ENCODE measurements around the gene MAGI2.

- TF ChIP-seq PPARA (CRISPR knock-in tag; IDR thresholded peaks at IDR 0.05; ENCODE audit: borderline replicate concordance) (no peak), ZFP3 (CRISPR knock-in tag; IDR thresholded peaks at IDR 0.05) (no peak), ESRRG (CRISPR knock-in tag; IDR thresholded peaks at IDR 0.05) (no peak), GLIS3 (CRISPR knock-in tag; IDR thresholded peaks at IDR 0.05) (no peak), ISL1 (CRISPR knock-in tag; IDR thresholded peaks at IDR 0.05) (no peak), CSDC2 (CRISPR knock-in tag; IDR thresholded peaks at IDR 0.05) (no peak), ARNTL (CRISPR knock-in tag; IDR thresholded peaks at IDR 0.05; ENCODE audit: borderline replicate concordance, low read depth) (no peak), TOX (CRISPR knock-in tag; IDR thresholded peaks at IDR 0.05; ENCODE audit: borderline replicate concordance) (no peak), RARB (CRISPR knock-in tag; IDR thresholded peaks at IDR 0.05) (no peak), ZNF565 (CRISPR knock-in tag; conservative IDR thresholded peaks at IDR 0.05; ENCODE audit: low read depth) (no peak), ZNF8 (CRISPR knock-in tag; IDR thresholded peaks at IDR 0.05) (no peak), BACH2 (CRISPR knock-in tag; IDR thresholded peaks at IDR 0.05; ENCODE audit: borderline replicate concordance) (no peak)
- TF ChIP-seq, protein P1, sequence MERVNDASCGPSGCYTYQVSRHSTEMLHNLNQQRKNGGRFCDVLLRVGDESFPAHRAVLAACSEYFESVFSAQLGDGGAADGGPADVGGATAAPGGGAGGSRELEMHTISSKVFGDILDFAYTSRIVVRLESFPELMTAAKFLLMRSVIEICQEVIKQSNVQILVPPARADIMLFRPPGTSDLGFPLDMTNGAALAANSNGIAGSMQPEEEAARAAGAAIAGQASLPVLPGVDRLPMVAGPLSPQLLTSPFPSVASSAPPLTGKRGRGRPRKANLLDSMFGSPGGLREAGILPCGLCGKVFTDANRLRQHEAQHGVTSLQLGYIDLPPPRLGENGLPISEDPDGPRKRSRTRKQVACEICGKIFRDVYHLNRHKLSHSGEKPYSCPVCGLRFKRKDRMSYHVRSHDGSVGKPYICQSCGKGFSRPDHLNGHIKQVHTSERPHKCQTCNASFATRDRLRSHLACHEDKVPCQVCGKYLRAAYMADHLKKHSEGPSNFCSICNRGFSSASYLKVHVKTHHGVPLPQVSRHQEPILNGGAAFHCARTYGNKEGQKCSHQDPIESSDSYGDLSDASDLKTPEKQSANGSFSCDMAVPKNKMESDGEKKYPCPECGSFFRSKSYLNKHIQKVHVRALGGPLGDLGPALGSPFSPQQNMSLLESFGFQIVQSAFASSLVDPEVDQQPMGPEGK (CRISPR knock-in tag; IDR thresholded peaks at IDR 0.05; ENCODE audit: borderline replicate concordance): no peak
- TF ChIP-seq, protein P2, sequence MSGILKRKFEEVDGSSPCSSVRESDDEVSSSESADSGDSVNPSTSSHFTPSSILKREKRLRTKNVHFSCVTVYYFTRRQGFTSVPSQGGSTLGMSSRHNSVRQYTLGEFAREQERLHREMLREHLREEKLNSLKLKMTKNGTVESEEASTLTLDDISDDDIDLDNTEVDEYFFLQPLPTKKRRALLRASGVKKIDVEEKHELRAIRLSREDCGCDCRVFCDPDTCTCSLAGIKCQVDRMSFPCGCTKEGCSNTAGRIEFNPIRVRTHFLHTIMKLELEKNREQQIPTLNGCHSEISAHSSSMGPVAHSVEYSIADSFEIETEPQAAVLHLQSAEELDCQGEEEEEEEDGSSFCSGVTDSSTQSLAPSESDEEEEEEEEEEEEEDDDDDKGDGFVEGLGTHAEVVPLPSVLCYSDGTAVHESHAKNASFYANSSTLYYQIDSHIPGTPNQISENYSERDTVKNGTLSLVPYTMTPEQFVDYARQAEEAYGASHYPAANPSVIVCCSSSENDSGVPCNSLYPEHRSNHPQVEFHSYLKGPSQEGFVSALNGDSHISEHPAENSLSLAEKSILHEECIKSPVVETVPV (CRISPR knock-in tag; IDR thresholded peaks at IDR 0.05): no peak
Measured at GRCh38 chr7:78212476-78213060, 1240.9 kb downstream of the MAGI2 start.

Data from SK-N-SH treated with all-trans-retinoic acid at 6 μM for 48 hours (cell line).